ENCODE measurements around the gene RHBDD1. TPM values are rescaled to one million over a fixed set of nuclear protein-coding genes. Genes with fewer than 3 reads are reported as not detected.
A peak's percentile ranks its signal among the peaks of the same experiment; 100 is the strongest.

Gene RHBDD1
- total and polyA plus RNA-seq, 8 donors, result 22.8 to 40.1 (median 25.3) TPM

GRCh38 chr2:226794196-226794661 lies 41.6 kb upstream of the RHBDD1 start:
- peaks cover 0 to 28% of the 10 kb centered on the region in 2 donors for H3K27me3 ChIP-seq
- no peaks in the 10 kb centered on the region for H3K36me3 ChIP-seq
- H3K4me3 ChIP-seq, result peak overlapping the region; percentile 57 to 68
- no peak for DNase-seq
- H3K4me1 ChIP-seq, result peaks cover 13 to 48% of the 10 kb centered on the region in 2 donors
- H3K27ac ChIP-seq, result peak overlapping the region; percentile 46 to 91
- no peaks in the 10 kb centered on the region for H3K9me3 ChIP-seq
- ATAC-seq, result no peak
- intact Hi-C loops (cut with DNase I), result loop anchor here in 1 of 2 donors (10.0 kb wide), 2 partner anchors 139 to 579 kb away; no protein-coding TSS in a partner anchor
- TF ChIP-seq CTCF (IDR thresholded peaks at IDR 0.05), result no peak

- intact Hi-C loops (cut with DNase I), result loop anchor here in 1 of 2 donors (10.0 kb wide), 2 partner anchors 140 to 580 kb away; no protein-coding TSS in a partner anchor
- no peak for TF ChIP-seq CTCF (IDR thresholded peaks at IDR 0.05)
- H3K27me3 ChIP-seq, result peaks cover 0 to 34% of the 10 kb centered on the region in 2 donors
- DNase-seq (peak in 2 of 4 donors; percentile 28 to 59), ATAC-seq (no peak)
- no peaks in the 10 kb centered on the region for H3K36me3 ChIP-seq
- H3K4me3 ChIP-seq, result peak overlapping the region; percentile 57 to 68
- no peaks in the 10 kb centered on the region for H3K9me3 ChIP-seq
- H3K4me1 ChIP-seq, result peaks cover 13 to 53% of the 10 kb centered on the region in 2 donors
- H3K27ac ChIP-seq, result peak overlapping the region; percentile 46 to 91
These were observed 41.1 kb upstream of the RHBDD1 start for GRCh38 chr2:226794751-226795171.

GRCh38 chr2:226795281-226796011 lies 40.4 kb upstream of the RHBDD1 start:
- no peak for TF ChIP-seq CTCF (IDR thresholded peaks at IDR 0.05)
- Histone ChIP-seq H3K9me3 (no peaks in the 10 kb centered on the region), H3K27ac (peak overlapping the region in 1 of 2 donors; percentile 91), H3K36me3 (no peaks in the 10 kb centered on the region), H3K27me3 (peaks cover 0 to 40% of the 10 kb centered on the region in 2 donors), H3K4me3 (peak overlapping the region; percentile 57 to 68), H3K4me1 (peaks cover 16 to 53% of the 10 kb centered on the region in 2 donors)
- intact Hi-C loops (cut with DNase I), result loop anchor here in 1 of 2 donors (10.0 kb wide), 2 partner anchors 141 to 581 kb away; no protein-coding TSS in a partner anchor
- ATAC-seq, result no peak
- peak in 1 of 4 donors; percentile 76 for DNase-seq

GRCh38 chr2:226796012-226796839 lies 39.6 kb upstream of the RHBDD1 start:
- no peak for ATAC-seq
- peaks cover 0 to 48% of the 10 kb centered on the region in 2 donors for H3K27me3 ChIP-seq
- peak overlapping the region; percentile 76 to 91 for H3K27ac ChIP-seq
- peak overlapping the region; percentile 57 to 68 for H3K4me3 ChIP-seq
- no peaks in the 10 kb centered on the region for H3K36me3 ChIP-seq
- H3K9me3 ChIP-seq, result no peaks in the 10 kb centered on the region
- peak in 1 of 4 donors; percentile 72 for DNase-seq
- no peak for TF ChIP-seq CTCF (IDR thresholded peaks at IDR 0.05)
- intact Hi-C loops (cut with DNase I), result loop anchor here in 1 of 2 donors (10.0 kb wide), 2 partner anchors 141 to 581 kb away; no protein-coding TSS in a partner anchor
- H3K4me1 ChIP-seq, result peaks cover 16 to 54% of the 10 kb centered on the region in 2 donors
